K562 (cell line): ENCODE results near the gene ZBTB9. TPM values are rescaled to one million over a fixed set of nuclear protein-coding genes. Genes with fewer than 3 reads are reported as not detected.

Experiments used
- BCOR ChIP-seq: fragments of 450-650 bp; IDR thresholded peaks from 2 replicates; pipeline ENCODE4 v1.6.1; 2016
- CSDE1 ChIP-seq, 2 experiments: fragments of 450-650 bp; IDR thresholded peaks; 2 replicates each; pipeline ENCODE4 v1.6.1; 2016; ENCODE audit warnings: mild to moderate bottlenecking in 1 of 2
- NR4A1 ChIP-seq, 2 experiments: fragments of 250-450 bp in 1 of 2; fragments of 450-650 bp in 1 of 2; sonication (Bioruptor Pico) in 1 of 2; IDR thresholded peaks; 2 replicates each; pipeline versions ENCODE4 v1.4.0 to v1.6.1; 2016 to 2020; ENCODE audit warnings: mild to moderate bottlenecking in 2 of 2, missing compliant biosample characterization in 1 of 2, missing genetic modification characterization in 1 of 2, moderate library complexity in 1 of 2
- ZNF134 ChIP-seq: fragments of 250-450 bp; sonication (Bioruptor Pico); conservative IDR thresholded peaks from 2 replicates; pipeline ENCODE4 v1.4.0; 2020
- polyA plus RNA-seq, 8 experiments: library from polyadenylated mRNA; depleted of rRNA in 4 of 8; stranded (reverse) in 5 of 8; unstranded in 3 of 8; fragments of >200 nt; fragmentation: Nextera tagmentation in 2 of 8; fragmentation: Illumina TruSeq in 1 of 8; extraction: Ambion mirVana in 2 of 8; extraction: Trizol in 1 of 8; gene quantifications; 2 replicates each; pipeline versions ENCODE4 v1.2.1 to v1.2.3, GENCODE V29; 2011 to 2014; ENCODE audit warnings: inconsistent platforms in 1 of 8, missing spikeins in 1 of 8
- total RNA-seq, 7 experiments: library from RNA; depleted of rRNA in 6 of 7; stranded (reverse); fragments of >200 nt in 6 of 7; fragmentation: Illumina TruSeq in 2 of 7; extraction: Trizol in 2 of 7; gene quantifications; 2 replicates each; pipeline versions ENCODE4 v1.2.1 to v1.2.3, GENCODE V29; 2011 to 2021; ENCODE audit warnings: low replicate concordance in 1 of 7
- TF ChIP-seq, protein P1 (sequence below): sonication (generic); formaldehyde crosslinking; IDR thresholded peaks from 2 replicates; pipeline ENCODE4 v1.8.0; 2022; ENCODE audit warnings: mild to moderate bottlenecking, missing genetic modification reagents, borderline replicate concordance
- TF ChIP-seq, protein P2 (sequence below), 2 experiments: fragments of 250-450 bp in 1 of 2; fragments of 450-650 bp in 1 of 2; sonication (Bioruptor Pico) in 1 of 2; IDR thresholded peaks; 2 replicates each; pipeline versions ENCODE4 v1.6.1 to v1.8.0; 2016 to 2021; ENCODE audit warnings: mild to moderate bottlenecking in 2 of 2, moderate library complexity in 2 of 2, missing compliant biosample characterization in 1 of 2, missing genetic modification characterization in 1 of 2
- TF ChIP-seq, protein P3 (sequence below): sonication (generic); formaldehyde crosslinking; IDR thresholded peaks from 2 replicates; pipeline ENCODE4 v1.8.1; 2023; ENCODE audit warnings: mild to moderate bottlenecking, missing genetic modification reagents
- TF ChIP-seq, protein P4 (sequence below): fragments of 450-650 bp; formaldehyde crosslinking; conservative IDR thresholded peaks from 2 replicates; pipeline ENCODE4 v1.4.0; 2022; ENCODE audit warnings: mild to moderate bottlenecking, missing genetic modification characterization
- TF ChIP-seq, protein P5 (sequence below), 2 experiments: IDR thresholded peaks; 2 replicates each; pipeline ENCODE4 v1.6.1; 2012; ENCODE audit warnings: improper control_type of control experiment in 2 of 2, low read depth in 2 of 2, low read length in 2 of 2, borderline replicate concordance in 1 of 2
- TF ChIP-seq, protein P6 (sequence below): fragments of 250-450 bp; sonication (Bioruptor Pico); IDR thresholded peaks from 2 replicates; pipeline ENCODE4 v1.4.0; 2020; ENCODE audit warnings: mild to moderate bottlenecking, moderate library complexity

ZBTB9 gene
- total and polyA plus RNA-seq, 9 of the 15 experiments (the other 6 are each of a cell fraction or from before 2014, with no cell fraction given), result 1.9 to 19.5 (median 10.4) TPM

DNA sequence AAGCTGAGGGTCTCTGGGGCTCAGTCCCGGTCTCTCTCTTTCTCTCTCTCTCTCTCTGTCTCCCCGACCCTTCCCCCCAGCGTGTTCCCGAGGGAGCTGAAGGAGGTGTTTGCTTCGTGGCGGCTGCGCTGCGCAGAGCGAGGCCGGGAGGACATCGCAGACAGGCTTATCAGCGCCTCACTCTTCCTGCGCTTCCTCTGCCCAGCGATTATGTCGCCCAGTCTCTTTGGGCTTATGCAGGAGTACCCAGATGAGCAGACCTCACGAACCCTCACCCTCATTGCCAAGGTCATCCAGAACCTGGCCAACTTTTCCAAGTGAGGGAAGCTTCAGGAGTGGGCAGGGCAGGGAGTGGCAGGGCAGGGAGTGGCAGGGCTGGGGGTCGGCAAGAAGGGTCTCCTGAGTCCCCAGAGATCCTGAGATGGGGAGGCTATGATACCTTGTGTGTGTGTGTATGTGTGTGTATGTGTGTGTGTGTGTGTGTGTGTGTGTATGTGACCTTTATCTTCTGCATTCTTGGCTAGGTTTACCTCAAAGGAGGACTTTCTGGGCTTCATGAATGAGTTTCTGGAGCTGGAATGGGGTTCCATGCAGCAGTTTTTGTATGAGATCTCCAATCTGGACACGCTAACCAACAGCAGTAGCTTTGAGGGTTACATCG is 13.6 kb upstream of the ZBTB9 start (continued):
- TF ChIP-seq, protein P1, sequence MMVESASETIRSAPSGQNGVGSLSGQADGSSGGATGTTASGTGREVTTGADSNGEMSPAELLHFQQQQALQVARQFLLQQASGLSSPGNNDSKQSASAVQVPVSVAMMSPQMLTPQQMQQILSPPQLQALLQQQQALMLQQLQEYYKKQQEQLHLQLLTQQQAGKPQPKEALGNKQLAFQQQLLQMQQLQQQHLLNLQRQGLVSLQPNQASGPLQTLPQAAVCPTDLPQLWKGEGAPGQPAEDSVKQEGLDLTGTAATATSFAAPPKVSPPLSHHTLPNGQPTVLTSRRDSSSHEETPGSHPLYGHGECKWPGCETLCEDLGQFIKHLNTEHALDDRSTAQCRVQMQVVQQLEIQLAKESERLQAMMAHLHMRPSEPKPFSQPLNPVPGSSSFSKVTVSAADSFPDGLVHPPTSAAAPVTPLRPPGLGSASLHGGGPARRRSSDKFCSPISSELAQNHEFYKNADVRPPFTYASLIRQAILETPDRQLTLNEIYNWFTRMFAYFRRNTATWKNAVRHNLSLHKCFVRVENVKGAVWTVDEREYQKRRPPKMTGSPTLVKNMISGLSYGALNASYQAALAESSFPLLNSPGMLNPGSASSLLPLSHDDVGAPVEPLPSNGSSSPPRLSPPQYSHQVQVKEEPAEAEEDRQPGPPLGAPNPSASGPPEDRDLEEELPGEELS (CRISPR knock-in tag), result no peak
- TF ChIP-seq NR4A1 (CRISPR knock-in tag; IDR thresholded peaks at IDR 0.05) (no peak), NR4A1 (tag; IDR thresholded peaks at IDR 0.05) (0 out of 2 replicates have a peak, but pooled peaks have one; percentile 28), ZNF134 (CRISPR knock-in tag) (no peak), BCOR (peak; percentile 72), CSDE1 (IDR thresholded peaks at IDR 0.05) (no peak)
- TF ChIP-seq, protein P2, sequence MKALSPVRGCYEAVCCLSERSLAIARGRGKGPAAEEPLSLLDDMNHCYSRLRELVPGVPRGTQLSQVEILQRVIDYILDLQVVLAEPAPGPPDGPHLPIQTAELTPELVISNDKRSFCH (CRISPR knock-in tag; IDR thresholded peaks at IDR 0.05), result no peak
- TF ChIP-seq, protein P2 (tag; IDR thresholded peaks at IDR 0.05), result peak; percentile 79
- TF ChIP-seq, protein P3, sequence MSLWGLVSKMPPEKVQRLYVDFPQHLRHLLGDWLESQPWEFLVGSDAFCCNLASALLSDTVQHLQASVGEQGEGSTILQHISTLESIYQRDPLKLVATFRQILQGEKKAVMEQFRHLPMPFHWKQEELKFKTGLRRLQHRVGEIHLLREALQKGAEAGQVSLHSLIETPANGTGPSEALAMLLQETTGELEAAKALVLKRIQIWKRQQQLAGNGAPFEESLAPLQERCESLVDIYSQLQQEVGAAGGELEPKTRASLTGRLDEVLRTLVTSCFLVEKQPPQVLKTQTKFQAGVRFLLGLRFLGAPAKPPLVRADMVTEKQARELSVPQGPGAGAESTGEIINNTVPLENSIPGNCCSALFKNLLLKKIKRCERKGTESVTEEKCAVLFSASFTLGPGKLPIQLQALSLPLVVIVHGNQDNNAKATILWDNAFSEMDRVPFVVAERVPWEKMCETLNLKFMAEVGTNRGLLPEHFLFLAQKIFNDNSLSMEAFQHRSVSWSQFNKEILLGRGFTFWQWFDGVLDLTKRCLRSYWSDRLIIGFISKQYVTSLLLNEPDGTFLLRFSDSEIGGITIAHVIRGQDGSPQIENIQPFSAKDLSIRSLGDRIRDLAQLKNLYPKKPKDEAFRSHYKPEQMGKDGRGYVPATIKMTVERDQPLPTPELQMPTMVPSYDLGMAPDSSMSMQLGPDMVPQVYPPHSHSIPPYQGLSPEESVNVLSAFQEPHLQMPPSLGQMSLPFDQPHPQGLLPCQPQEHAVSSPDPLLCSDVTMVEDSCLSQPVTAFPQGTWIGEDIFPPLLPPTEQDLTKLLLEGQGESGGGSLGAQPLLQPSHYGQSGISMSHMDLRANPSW (CRISPR knock-in tag), result no peak
- TF ChIP-seq, protein P4, sequence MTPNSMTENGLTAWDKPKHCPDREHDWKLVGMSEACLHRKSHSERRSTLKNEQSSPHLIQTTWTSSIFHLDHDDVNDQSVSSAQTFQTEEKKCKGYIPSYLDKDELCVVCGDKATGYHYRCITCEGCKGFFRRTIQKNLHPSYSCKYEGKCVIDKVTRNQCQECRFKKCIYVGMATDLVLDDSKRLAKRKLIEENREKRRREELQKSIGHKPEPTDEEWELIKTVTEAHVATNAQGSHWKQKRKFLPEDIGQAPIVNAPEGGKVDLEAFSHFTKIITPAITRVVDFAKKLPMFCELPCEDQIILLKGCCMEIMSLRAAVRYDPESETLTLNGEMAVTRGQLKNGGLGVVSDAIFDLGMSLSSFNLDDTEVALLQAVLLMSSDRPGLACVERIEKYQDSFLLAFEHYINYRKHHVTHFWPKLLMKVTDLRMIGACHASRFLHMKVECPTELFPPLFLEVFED, result 0 out of 2 replicates have a peak, but pooled peaks have one; percentile 40
- TF ChIP-seq, protein P5, sequence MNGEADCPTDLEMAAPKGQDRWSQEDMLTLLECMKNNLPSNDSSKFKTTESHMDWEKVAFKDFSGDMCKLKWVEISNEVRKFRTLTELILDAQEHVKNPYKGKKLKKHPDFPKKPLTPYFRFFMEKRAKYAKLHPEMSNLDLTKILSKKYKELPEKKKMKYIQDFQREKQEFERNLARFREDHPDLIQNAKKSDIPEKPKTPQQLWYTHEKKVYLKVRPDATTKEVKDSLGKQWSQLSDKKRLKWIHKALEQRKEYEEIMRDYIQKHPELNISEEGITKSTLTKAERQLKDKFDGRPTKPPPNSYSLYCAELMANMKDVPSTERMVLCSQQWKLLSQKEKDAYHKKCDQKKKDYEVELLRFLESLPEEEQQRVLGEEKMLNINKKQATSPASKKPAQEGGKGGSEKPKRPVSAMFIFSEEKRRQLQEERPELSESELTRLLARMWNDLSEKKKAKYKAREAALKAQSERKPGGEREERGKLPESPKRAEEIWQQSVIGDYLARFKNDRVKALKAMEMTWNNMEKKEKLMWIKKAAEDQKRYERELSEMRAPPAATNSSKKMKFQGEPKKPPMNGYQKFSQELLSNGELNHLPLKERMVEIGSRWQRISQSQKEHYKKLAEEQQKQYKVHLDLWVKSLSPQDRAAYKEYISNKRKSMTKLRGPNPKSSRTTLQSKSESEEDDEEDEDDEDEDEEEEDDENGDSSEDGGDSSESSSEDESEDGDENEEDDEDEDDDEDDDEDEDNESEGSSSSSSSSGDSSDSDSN (IDR thresholded peaks at IDR 0.05; ENCODE audit: borderline replicate concordance in 1 of 2, low read depth in 2 of 2, low read length in 2 of 2), result peak in 1 of 2 experiments; percentile 63; a peak in 1 of 4 replicates
- TF ChIP-seq, protein P6, sequence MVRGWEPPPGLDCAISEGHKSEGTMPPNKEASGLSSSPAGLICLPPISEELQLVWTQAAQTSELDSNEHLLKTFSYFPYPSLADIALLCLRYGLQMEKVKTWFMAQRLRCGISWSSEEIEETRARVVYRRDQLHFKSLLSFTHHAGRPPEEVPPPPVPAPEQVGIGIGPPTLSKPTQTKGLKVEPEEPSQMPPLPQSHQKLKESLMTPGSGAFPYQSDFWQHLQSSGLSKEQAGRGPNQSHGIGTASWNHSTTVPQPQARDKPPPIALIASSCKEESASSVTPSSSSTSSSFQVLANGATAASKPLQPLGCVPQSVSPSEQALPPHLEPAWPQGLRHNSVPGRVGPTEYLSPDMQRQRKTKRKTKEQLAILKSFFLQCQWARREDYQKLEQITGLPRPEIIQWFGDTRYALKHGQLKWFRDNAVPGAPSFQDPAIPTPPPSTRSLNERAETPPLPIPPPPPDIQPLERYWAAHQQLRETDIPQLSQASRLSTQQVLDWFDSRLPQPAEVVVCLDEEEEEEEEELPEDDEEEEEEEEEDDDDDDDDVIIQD (CRISPR knock-in tag), result no peak
